Mucosa of rectum (tissue), 2 donors: ENCODE results near the gene PGLYRP4.

Source experiments
- H3K27ac ChIP-seq, 2 donors: one replicate each; pipeline ENCODE4 v1.7.0; 2013; ENCODE audit warnings: inconsistent platforms in 2 of 2, low read depth in 2 of 2, low read length in 2 of 2
- H3K27me3 ChIP-seq, 2 donors: one replicate each; pipeline ENCODE4 v1.7.0; 2013; ENCODE audit warnings: low read length in 2 of 2; ENCODE audit not compliant: control insufficient read depth in 2 of 2, insufficient read depth in 2 of 2
- H3K36me3 ChIP-seq, 2 donors: one replicate each; pipeline ENCODE4 v1.7.0; 2013; ENCODE audit warnings: low read length in 2 of 2; ENCODE audit not compliant: control insufficient read depth in 2 of 2, insufficient read depth in 2 of 2
- H3K4me1 ChIP-seq, 2 donors: one replicate each; pipeline ENCODE4 v1.7.0; 2013; ENCODE audit warnings: low read length in 2 of 2, mild to moderate bottlenecking in 1 of 2; ENCODE audit not compliant: control insufficient read depth in 2 of 2, insufficient read depth in 2 of 2
- H3K4me3 ChIP-seq, 2 donors: one replicate each; pipeline ENCODE4 v1.7.0; 2013; ENCODE audit warnings: low read length in 2 of 2
- H3K9ac ChIP-seq, 2 donors: one replicate each; pipeline ENCODE4 v1.7.0; 2013; ENCODE audit warnings: low read length in 2 of 2, low read depth in 1 of 2, mild to moderate bottlenecking in 1 of 2
- H3K9me3 ChIP-seq, 2 donors: one replicate each; pipeline ENCODE4 v1.7.0; 2013; ENCODE audit warnings: low read length in 2 of 2; ENCODE audit not compliant: control insufficient read depth in 2 of 2
- donor health status: healthy.
- donor health status: Normal muscosa, but diverticular disease.

PGLYRP4 gene

GRCh38 chr1:153375511-153375910, 26.9 kb upstream of the PGLYRP4 start, which contains the start of gene S100A12:
TSS of gene S100A12 (minus strand) at chr1:153375621. CDS start at chr1:153374592, 1,029 bp downstream.
- Histone ChIP-seq H3K9me3 (no peaks in the 10 kb centered on the region), H3K4me3 (no peak within 1 kb of the TSS), H3K9ac (no peak within 1 kb of the TSS), H3K27ac (no peak within 1 kb of the TSS), H3K4me1 (no peaks in the 10 kb centered on the region), H3K27me3 (no peaks in the 10 kb centered on the region), H3K36me3 (no peaks in the 10 kb centered on the region)

GRCh38 chr1:153374071-153374470, 25.4 kb upstream of the PGLYRP4 start:
- no peak overlapping the region for H3K4me3 ChIP-seq
- H3K9me3 ChIP-seq: no peaks in the 10 kb centered on the region
- H3K27ac ChIP-seq: no peak overlapping the region
- H3K36me3 ChIP-seq: no peaks in the 10 kb centered on the region
- H3K9ac ChIP-seq: no peak overlapping the region
- H3K27me3 ChIP-seq: no peaks in the 10 kb centered on the region
- H3K4me1 ChIP-seq: no peaks in the 10 kb centered on the region

GRCh38 chr1:153372571-153372970, 23.9 kb upstream of the PGLYRP4 start:
- Histone ChIP-seq H3K4me1 (no peaks in the 10 kb centered on the region), H3K36me3 (no peaks in the 10 kb centered on the region), H3K27me3 (no peaks in the 10 kb centered on the region), H3K27ac (no peak overlapping the region), H3K9ac (no peak overlapping the region), H3K4me3 (no peak overlapping the region), H3K9me3 (no peaks in the 10 kb centered on the region)

GRCh38 chr1:153371231-153371630, 22.6 kb upstream of the PGLYRP4 start:
- no peaks in the 10 kb centered on the region for H3K27me3 ChIP-seq
- no peak overlapping the region for H3K27ac ChIP-seq
- H3K4me3 ChIP-seq: no peak overlapping the region
- H3K36me3 ChIP-seq: no peaks in the 10 kb centered on the region
- H3K9me3 ChIP-seq: no peaks in the 10 kb centered on the region
- no peaks in the 10 kb centered on the region for H3K4me1 ChIP-seq
- no peak overlapping the region for H3K9ac ChIP-seq

- H3K4me1 ChIP-seq: no peaks in the 10 kb centered on the region
- no peaks in the 10 kb centered on the region for H3K27me3 ChIP-seq
- H3K36me3 ChIP-seq: no peaks in the 10 kb centered on the region
- no peak overlapping the region for H3K9ac ChIP-seq
- H3K4me3 ChIP-seq: no peak overlapping the region
- no peak overlapping the region for H3K27ac ChIP-seq
- no peaks in the 10 kb centered on the region for H3K9me3 ChIP-seq
These were observed 21.5 kb upstream of the PGLYRP4 start for GRCh38 chr1:153370146-153370545.

- Histone ChIP-seq H3K4me3 (no peak overlapping the region), H3K36me3 (no peaks in the 10 kb centered on the region), H3K4me1 (no peaks in the 10 kb centered on the region), H3K9me3 (no peaks in the 10 kb centered on the region), H3K27me3 (no peaks in the 10 kb centered on the region), H3K9ac (no peak overlapping the region), H3K27ac (no peak overlapping the region)
These were observed 19.9 kb upstream of the PGLYRP4 start for GRCh38 chr1:153368495-153368894.

- Histone ChIP-seq H3K4me1 (no peaks in the 10 kb centered on the region), H3K27me3 (no peaks in the 10 kb centered on the region), H3K4me3 (no peak overlapping the region), H3K36me3 (no peaks in the 10 kb centered on the region), H3K9me3 (no peaks in the 10 kb centered on the region), H3K9ac (no peak overlapping the region), H3K27ac (no peak overlapping the region)
These were observed 18.4 kb upstream of the PGLYRP4 start for GRCh38 chr1:153367090-153367489.

GRCh38 chr1:153366261-153366660, 17.6 kb upstream of the PGLYRP4 start:
- H3K4me1 ChIP-seq: no peaks in the 10 kb centered on the region
- no peaks in the 10 kb centered on the region for H3K9me3 ChIP-seq
- no peak overlapping the region for H3K27ac ChIP-seq
- no peaks in the 10 kb centered on the region for H3K27me3 ChIP-seq
- no peaks in the 10 kb centered on the region for H3K36me3 ChIP-seq
- no peak overlapping the region for H3K4me3 ChIP-seq
- H3K9ac ChIP-seq: no peak overlapping the region

- H3K9ac ChIP-seq: no peak overlapping the region
- H3K27me3 ChIP-seq: no peaks in the 10 kb centered on the region
- no peak overlapping the region for H3K4me3 ChIP-seq
- no peaks in the 10 kb centered on the region for H3K36me3 ChIP-seq
- no peak overlapping the region for H3K27ac ChIP-seq
- H3K9me3 ChIP-seq: no peaks in the 10 kb centered on the region
- H3K4me1 ChIP-seq: no peaks in the 10 kb centered on the region
These were observed 17.1 kb upstream of the PGLYRP4 start for GRCh38 chr1:153365696-153366095.

- H3K4me3 ChIP-seq: no peak overlapping the region
- no peaks in the 10 kb centered on the region for H3K9me3 ChIP-seq
- no peak overlapping the region for H3K9ac ChIP-seq
- no peaks in the 10 kb centered on the region for H3K27me3 ChIP-seq
- H3K36me3 ChIP-seq: no peaks in the 10 kb centered on the region
- peaks cover 0 to 5% of the 10 kb centered on the region in 2 donors for H3K4me1 ChIP-seq
- H3K27ac ChIP-seq: no peak overlapping the region
These were observed 16.4 kb upstream of the PGLYRP4 start for GRCh38 chr1:153364766-153365666.
